Neural progenitor cell (in vitro differentiated cells): ENCODE measurements around the gene DOCK10.

Source experiments
- EZH2 ChIP-seq: fragments of 200-600 bp; sonication (generic); IDR thresholded peaks from 2 replicates; pipeline ENCODE4 v1.6.1; 2017; ENCODE audit warnings: antibody characterized with exemption, mild to moderate bottlenecking, moderate library complexity
- EZH2phosphoT487 ChIP-seq: fragments of 200-600 bp; sonication (generic); IDR thresholded peaks from 2 replicates; pipeline ENCODE4 v1.6.1; 2017; ENCODE audit warnings: antibody characterized with exemption
- TF ChIP-seq, protein P1 (sequence below): fragments of 200-600 bp; sonication (generic); IDR thresholded peaks from 2 replicates; pipeline ENCODE4 v1.5.1; 2017; ENCODE audit warnings: antibody characterized with exemption, mild to moderate bottlenecking

DNA sequence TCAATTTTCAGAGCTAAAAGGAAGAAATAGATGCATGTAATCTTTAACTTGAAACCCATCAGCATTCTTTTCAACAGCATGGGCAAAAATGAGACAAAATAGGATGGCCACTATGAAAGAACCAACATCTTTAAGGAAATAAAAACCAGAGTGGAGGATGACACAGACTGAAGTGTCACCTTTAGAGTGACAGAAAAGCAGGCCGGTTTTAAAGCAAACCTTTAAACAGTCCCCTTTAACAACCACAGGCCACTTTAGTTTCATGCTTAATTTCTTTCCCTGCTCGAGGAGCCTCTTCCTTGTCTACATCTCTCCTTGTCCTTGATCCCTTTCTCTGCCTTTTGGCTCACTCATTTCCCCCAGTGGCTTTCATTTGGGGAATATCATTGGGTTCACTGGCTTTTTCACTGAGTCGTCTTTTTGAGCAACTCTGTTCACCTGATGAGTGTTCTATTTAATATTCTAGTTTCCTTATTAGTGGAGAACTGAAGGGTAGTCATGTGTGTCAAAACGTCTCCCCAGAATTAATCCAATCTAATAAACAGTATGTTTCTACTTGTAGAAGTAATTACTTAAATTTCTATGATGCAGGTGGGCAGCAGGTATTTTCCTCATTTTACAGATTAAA, 72.5 kb downstream of the DOCK10 start:
- TF ChIP-seq, protein P1, sequence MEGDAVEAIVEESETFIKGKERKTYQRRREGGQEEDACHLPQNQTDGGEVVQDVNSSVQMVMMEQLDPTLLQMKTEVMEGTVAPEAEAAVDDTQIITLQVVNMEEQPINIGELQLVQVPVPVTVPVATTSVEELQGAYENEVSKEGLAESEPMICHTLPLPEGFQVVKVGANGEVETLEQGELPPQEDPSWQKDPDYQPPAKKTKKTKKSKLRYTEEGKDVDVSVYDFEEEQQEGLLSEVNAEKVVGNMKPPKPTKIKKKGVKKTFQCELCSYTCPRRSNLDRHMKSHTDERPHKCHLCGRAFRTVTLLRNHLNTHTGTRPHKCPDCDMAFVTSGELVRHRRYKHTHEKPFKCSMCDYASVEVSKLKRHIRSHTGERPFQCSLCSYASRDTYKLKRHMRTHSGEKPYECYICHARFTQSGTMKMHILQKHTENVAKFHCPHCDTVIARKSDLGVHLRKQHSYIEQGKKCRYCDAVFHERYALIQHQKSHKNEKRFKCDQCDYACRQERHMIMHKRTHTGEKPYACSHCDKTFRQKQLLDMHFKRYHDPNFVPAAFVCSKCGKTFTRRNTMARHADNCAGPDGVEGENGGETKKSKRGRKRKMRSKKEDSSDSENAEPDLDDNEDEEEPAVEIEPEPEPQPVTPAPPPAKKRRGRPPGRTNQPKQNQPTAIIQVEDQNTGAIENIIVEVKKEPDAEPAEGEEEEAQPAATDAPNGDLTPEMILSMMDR, result no peak
- TF ChIP-seq EZH2, result no peak
- no peak for TF ChIP-seq EZH2phosphoT487
